Naive thymus-derived CD4-positive, alpha-beta T cell (primary cell): Measurements from ENCODE around the gene TAF9. TPM values are rescaled to one million over a fixed set of nuclear protein-coding genes. Genes with fewer than 3 reads are reported as not detected.

Source experiments
- ATAC-seq: fragments of 150-1000 bp; cut with Tn5 transposase; 2 replicates; pipeline ENCODE4 v1.10.0; 2021; ENCODE audit warnings: mild to moderate bottlenecking, moderate library complexity
- CTCF ChIA-PET: fragments of 350-600 bp; sonication (Branson Sonifier 250); formaldehyde crosslinking; loops from one replicate; lab custom pipeline; 2021; ENCODE audit warnings: antibody characterized with exemption; lab: Charles Lee
- POLR2A ChIA-PET: fragments of 350-600 bp; sonication (Branson Sonifier 250); formaldehyde crosslinking; loops from one replicate; lab custom pipeline; 2021; ENCODE audit warnings: antibody characterized with exemption, inconsistent platforms; lab: Charles Lee
- DNase-seq, 9 donors: peaks; one replicate each; pipeline versions ENCODE4 v3.0.0 to v3.0.0-alpha.2; 2020 to 2022; ENCODE audit warnings: mixed read lengths in 1 of 9
- H3K27ac ChIP-seq: one replicate; pipeline ENCODE4 v1.7.0; 2013; ENCODE audit warnings: mild to moderate bottlenecking, low read depth, low read length, moderate library complexity
- H3K27me3 ChIP-seq, 2 donors: one replicate each; pipeline ENCODE4 v1.7.0; 2013; ENCODE audit warnings: low read length in 2 of 2, mild to moderate bottlenecking in 2 of 2, moderate library complexity in 2 of 2; ENCODE audit not compliant: control insufficient read depth in 2 of 2, insufficient read depth in 2 of 2
- H3K36me3 ChIP-seq, 3 experiments: 1 replicate in 2 of 3; 2 replicates in 1 of 3; pipeline ENCODE4 v1.7.0; 2013; ENCODE audit warnings: low read length in 3 of 3, mild to moderate bottlenecking in 3 of 3, moderate library complexity in 1 of 3; ENCODE audit not compliant: insufficient read depth in 3 of 3, control insufficient read depth in 2 of 3
- H3K4me1 ChIP-seq, 2 donors: one replicate each; pipeline ENCODE4 v1.7.0; 2013; ENCODE audit warnings: low read length in 2 of 2, mild to moderate bottlenecking in 2 of 2, moderate library complexity in 1 of 2; ENCODE audit not compliant: control insufficient read depth in 2 of 2, insufficient read depth in 2 of 2
- H3K4me3 ChIP-seq: 2 replicates; pipeline ENCODE4 v1.7.0; 2013; ENCODE audit warnings: mild to moderate bottlenecking, low read length
- H3K9me3 ChIP-seq, 3 experiments: 1 replicate in 2 of 3; 2 replicates in 1 of 3; pipeline ENCODE4 v1.7.0; 2013; ENCODE audit warnings: low read length in 3 of 3; ENCODE audit not compliant: control insufficient read depth in 2 of 3
- H3K27ac Mint-ChIP-seq, 9 donors: one replicate each; pipeline ENCODE4 v1.8.0; 2020 to 2022; ENCODE audit warnings: mixed read lengths in 9 of 9, mild to moderate bottlenecking in 8 of 9, moderate library complexity in 5 of 9, inconsistent platforms in 2 of 9
- H3K27me3 Mint-ChIP-seq, 5 donors: one replicate each; pipeline ENCODE4 v1.8.0; 2021 to 2022; ENCODE audit warnings: mixed read lengths in 5 of 5, mild to moderate bottlenecking in 1 of 5
- H3K36me3 Mint-ChIP-seq, 5 donors: one replicate each; pipeline ENCODE4 v1.8.0; 2020 to 2022; ENCODE audit warnings: mixed read lengths in 5 of 5, mild to moderate bottlenecking in 3 of 5, inconsistent platforms in 1 of 5
- H3K4me1 Mint-ChIP-seq, 7 donors: one replicate each; pipeline ENCODE4 v1.8.0; 2020 to 2022; ENCODE audit warnings: mixed read lengths in 7 of 7, mild to moderate bottlenecking in 3 of 7, inconsistent platforms in 1 of 7
- H3K4me3 Mint-ChIP-seq, 10 donors: one replicate each; pipeline ENCODE4 v1.8.0; 2020 to 2022; ENCODE audit warnings: mild to moderate bottlenecking in 10 of 10, mixed read lengths in 10 of 10, moderate library complexity in 6 of 10, inconsistent platforms in 2 of 10
- H3K9me3 Mint-ChIP-seq, 11 donors: one replicate each; pipeline ENCODE4 v1.8.0; 2020 to 2022; ENCODE audit warnings: mixed read lengths in 11 of 11, mild to moderate bottlenecking in 4 of 11, inconsistent platforms in 1 of 11, moderate library complexity in 1 of 11
- intact Hi-C, 2 donors: fragments of 100-400 bp; cut with micrococcal nuclease; formaldehyde crosslinking; loops; one replicate each; pipeline ENCODE4 v1.15.1; 2023
- polyA plus RNA-seq, 2 donors: library from polyadenylated mRNA; unstranded; fragments of 300-500 nt; fragmentation: Illumina TruSeq; gene quantifications; one replicate each; pipeline ENCODE4 v1.2.3, GENCODE V29; 2021
- total RNA-seq, 6 experiments: library from RNA in 5 of 6; stranded (reverse) in 5 of 6; gene quantifications; 1 replicate in 5 of 6; 2 replicates in 1 of 6; pipeline ENCODE4 v1.2.3 and lab custom pipeline; 2021 to 2026

The TAF9 gene
- total and polyA plus RNA-seq, 7 experiments from 2014 or later: 48.5 to 135 (median 53.1) TPM

DNA sequence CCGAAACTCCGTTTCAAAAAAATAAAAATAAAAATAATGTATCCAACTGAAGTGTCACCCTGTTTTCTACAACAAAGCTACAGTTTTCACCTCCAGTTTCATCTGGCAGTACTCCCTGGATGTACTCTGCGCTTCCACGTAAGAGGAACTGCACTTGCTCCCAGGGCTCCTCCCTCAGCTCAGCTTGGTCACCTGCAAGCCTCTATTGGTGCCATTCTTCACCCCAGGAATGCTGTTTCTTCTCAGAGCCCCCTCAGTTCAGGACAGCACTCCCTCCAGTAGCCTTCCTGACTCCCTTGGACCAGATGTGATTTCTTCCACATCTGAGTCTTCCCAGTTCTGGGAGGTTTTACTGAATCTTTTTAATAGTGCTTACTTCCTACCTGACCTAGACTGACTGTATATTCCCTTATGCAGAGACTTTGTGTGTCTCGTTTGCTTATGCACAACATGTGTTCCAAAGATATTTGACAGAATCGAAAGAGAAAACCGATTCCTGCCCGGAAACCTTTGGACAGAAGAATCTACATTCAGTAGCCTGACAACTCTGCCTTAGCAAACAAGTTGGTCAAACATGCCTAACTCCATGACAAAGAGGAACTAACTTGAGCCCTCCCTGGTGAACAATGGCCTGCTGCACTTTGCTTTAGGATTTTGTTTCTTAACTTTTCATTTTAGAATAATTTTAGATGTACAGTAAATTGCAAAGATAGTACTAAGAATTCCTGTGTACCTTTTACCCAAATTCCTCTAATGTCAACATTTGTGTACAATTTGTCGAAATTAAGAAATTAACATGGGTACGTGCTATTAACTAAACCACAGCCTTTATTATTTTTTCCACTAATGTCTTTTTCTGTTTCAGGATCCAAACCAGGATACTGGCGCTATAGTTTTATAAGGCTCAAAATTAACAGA, 37.5 kb downstream of the TAF9 start:
- Mint-ChIP-seq H3K27ac (peak overlapping the region; percentile 86 to 99 (median 98)), H3K4me3 (peak overlapping the region; percentile 88 to 96 (median 92)), H3K4me1 (peaks cover 16 to 31% (median 22%) of the 10 kb centered on the region in 7 donors), H3K9me3 (peaks cover 0 to 2% (median 0%) of the 10 kb centered on the region in 11 donors), H3K27me3 (no peaks in the 10 kb centered on the region), H3K36me3 (peaks cover 3 to 7% (median 4%) of the 10 kb centered on the region in 5 donors)
- Histone ChIP-seq H3K36me3 (no peaks in the 10 kb centered on the region), H3K27me3 (no peaks in the 10 kb centered on the region), H3K4me1 (peaks cover 5 to 11% of the 10 kb centered on the region in 2 donors), H3K4me3 (peak overlapping the region; percentile 71), H3K27ac (peak overlapping the region; percentile 83), H3K9me3 (no peaks in the 10 kb centered on the region)
- intact Hi-C loops: loop anchor here (1.0 to 5.0 kb wide), 9 partner anchors 13 to 164 kb away; partner anchors contain the start of genes AK6 (in 2 of the 2), CDK7 (in 2 of the 2), CENPH (in 2 of the 2) and RAD17 (in 2 of the 2)
- no peak for ATAC-seq
- no peak for DNase-seq
- CTCF ChIA-PET: interaction anchor here (1.1 to 3.8 kb wide), 2 partner anchors 238 to 289 kb away, joined by 4 to 25 read pairs; partner anchors contain the start of gene SLC30A5
- POLR2A ChIA-PET: interaction anchor here (1.0 to 1.2 kb wide), 4 partner anchors 38 to 289 kb away, joined by 3 to 9 read pairs (median 4); partner anchors contain the start of gene RAD17

GRCh38 chr5:69329905-69330489, 39.3 kb downstream of the TAF9 start:
- Mint-ChIP-seq H3K36me3 (peaks cover 3 to 8% (median 4%) of the 10 kb centered on the region in 5 donors), H3K4me3 (no peak overlapping the region), H3K9me3 (peaks cover 0 to 2% (median 0%) of the 10 kb centered on the region in 11 donors), H3K27me3 (no peaks in the 10 kb centered on the region), H3K4me1 (peaks cover 15 to 31% (median 22%) of the 10 kb centered on the region in 7 donors), H3K27ac (peak overlapping the region in 1 of 9 donors; percentile 11)
- ATAC-seq: no peak
- ChIA-PET POLR2A (no interaction called here), CTCF (no interaction called here)
- H3K4me3 ChIP-seq: no peak overlapping the region
- H3K27me3 ChIP-seq: no peaks in the 10 kb centered on the region
- H3K9me3 ChIP-seq: no peaks in the 10 kb centered on the region
- H3K4me1 ChIP-seq: peaks cover 5 to 11% of the 10 kb centered on the region in 2 donors
- H3K36me3 ChIP-seq: no peaks in the 10 kb centered on the region
- intact Hi-C loops: loop anchor here (5.0 kb wide), 2 partner anchors 38 to 98 kb away; partner anchors contain the start of gene CDK7 (in 1 of the 2)
- DNase-seq: no peak
- H3K27ac ChIP-seq: no peak overlapping the region

DNA sequence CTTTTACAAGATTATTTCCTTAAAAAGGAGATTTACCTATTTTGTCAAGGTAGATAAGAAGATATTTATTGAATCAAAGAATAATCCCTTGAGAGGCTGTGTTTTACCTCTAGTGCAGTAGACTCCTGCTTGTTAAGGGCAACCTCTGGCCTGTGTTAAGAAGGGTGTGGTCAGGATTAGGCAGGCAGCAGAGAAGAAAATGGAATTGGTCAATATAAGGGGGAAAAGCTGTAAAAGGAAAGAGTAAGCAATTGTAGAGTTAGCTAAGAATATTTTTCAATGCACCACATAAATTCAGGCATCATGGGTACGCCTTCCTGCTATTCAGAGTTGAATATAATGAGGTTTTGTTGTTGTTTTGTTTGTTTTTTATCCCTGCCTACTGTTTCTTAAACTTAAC, 43.0 kb downstream of the TAF9 start:
- peak overlapping the region in 2 of 9 donors; percentile 29 to 34 for H3K27ac Mint-ChIP-seq

GRCh38 chr5:69317391-69317790, 51.9 kb downstream of the TAF9 start:
- Histone ChIP-seq H3K27me3 (no peaks in the 10 kb centered on the region), H3K27ac (no peak overlapping the region), H3K4me3 (no peak overlapping the region), H3K4me1 (no peaks in the 10 kb centered on the region), H3K36me3 (peaks cover 0 to 15% (median 0%) of the 10 kb centered on the region in 3 experiments), H3K9me3 (no peaks in the 10 kb centered on the region)
- ATAC-seq (no peak), DNase-seq (no peak)
- peaks cover 6 to 45% (median 27%) of the 10 kb centered on the region in 5 donors for H3K36me3 Mint-ChIP-seq
- peaks cover 0 to 2% (median 0%) of the 10 kb centered on the region in 11 donors for H3K9me3 Mint-ChIP-seq
- ChIA-PET POLR2A (no interaction called here), CTCF (no interaction called here)
- no peaks in the 10 kb centered on the region for H3K27me3 Mint-ChIP-seq
- intact Hi-C loops: no loop called here
- H3K27ac Mint-ChIP-seq: peak overlapping the region in 1 of 9 donors; percentile 36
- peaks cover 0 to 10% (median 0%) of the 10 kb centered on the region in 7 donors for H3K4me1 Mint-ChIP-seq
- H3K4me3 Mint-ChIP-seq: no peak overlapping the region

More for the DNA sequence above, 43.0 kb downstream of the TAF9 start:
- Histone ChIP-seq H3K9me3 (no peaks in the 10 kb centered on the region), H3K27me3 (no peaks in the 10 kb centered on the region), H3K27ac (no peak overlapping the region), H3K4me3 (no peak overlapping the region), H3K4me1 (no peaks in the 10 kb centered on the region), H3K36me3 (no peaks in the 10 kb centered on the region)
- H3K4me3 Mint-ChIP-seq: no peak overlapping the region
- no peaks in the 10 kb centered on the region for H3K27me3 Mint-ChIP-seq
- H3K9me3 Mint-ChIP-seq: peaks cover 0 to 2% (median 0%) of the 10 kb centered on the region in 11 donors
- peaks cover 0 to 10% (median 5%) of the 10 kb centered on the region in 7 donors for H3K4me1 Mint-ChIP-seq
- H3K36me3 Mint-ChIP-seq: peaks cover 3 to 9% (median 5%) of the 10 kb centered on the region in 5 donors
- DNase-seq: no peak
- POLR2A ChIA-PET: interaction anchor here (0.6 kb wide), 1 partner anchor 64 kb away, joined by 4 read pairs; no protein-coding TSS in a partner anchor
- intact Hi-C loops: no loop called here
- no peak for ATAC-seq
- CTCF ChIA-PET: no interaction called here

DNA sequence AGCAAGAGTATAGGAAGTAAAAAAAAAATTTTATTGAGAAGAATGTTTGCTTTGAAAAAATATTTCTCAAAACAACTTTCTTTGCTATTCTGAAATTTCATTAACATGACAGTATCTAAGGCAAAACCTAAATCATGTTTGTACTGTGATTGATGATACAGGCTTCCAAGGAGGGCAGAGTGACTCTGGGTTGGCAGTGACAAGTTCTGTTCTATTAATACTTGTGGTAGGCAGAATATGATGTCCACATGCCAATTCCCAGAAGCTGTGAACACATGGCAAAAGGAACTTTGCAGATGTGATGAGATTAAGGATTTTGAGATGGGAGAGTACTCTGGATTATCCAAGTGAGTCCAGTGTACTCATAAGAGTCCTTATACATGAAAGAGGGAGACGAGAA, 53.3 kb downstream of the TAF9 start:
- Histone ChIP-seq H3K27me3 (no peaks in the 10 kb centered on the region), H3K9me3 (no peaks in the 10 kb centered on the region), H3K27ac (no peak overlapping the region), H3K36me3 (peaks cover 0 to 15% (median 0%) of the 10 kb centered on the region in 3 experiments), H3K4me1 (no peaks in the 10 kb centered on the region), H3K4me3 (no peak overlapping the region)
- H3K4me3 Mint-ChIP-seq: no peak overlapping the region
- peak overlapping the region in 1 of 9 donors; percentile 48 for H3K27ac Mint-ChIP-seq
- peaks cover 11 to 54% (median 32%) of the 10 kb centered on the region in 5 donors for H3K36me3 Mint-ChIP-seq
- H3K4me1 Mint-ChIP-seq: peaks cover 0 to 10% (median 0%) of the 10 kb centered on the region in 7 donors
- POLR2A ChIA-PET: no interaction called here
- H3K9me3 Mint-ChIP-seq: peaks cover 0 to 2% (median 0%) of the 10 kb centered on the region in 11 donors
- CTCF ChIA-PET: no interaction called here
- DNase-seq (no peak), ATAC-seq (no peak)
- intact Hi-C loops: no loop called here
- no peaks in the 10 kb centered on the region for H3K27me3 Mint-ChIP-seq
